Thyroid gland (tissue), 4 donors: ENCODE results near the gene GRIK4. TPM values are rescaled to one million over a fixed set of nuclear protein-coding genes. Genes with fewer than 3 reads are reported as not detected.

Experiments used
- DNase-seq, 2 donors: peaks; one replicate each; pipeline ENCODE4 v3.0.0-alpha.2; 2019
- H3K27ac ChIP-seq, 3 donors: fragments of 200-600 bp; sonication (generic); 1 replicate in 2 of 3; 2 replicates in 1 of 3; pipeline ENCODE4 v1.5.1; 2016 to 2019; ENCODE audit warnings: mild to moderate bottlenecking in 1 of 3, moderate library complexity in 1 of 3
- H3K27me3 ChIP-seq: fragments of 200-600 bp; sonication (generic); one replicate; pipeline ENCODE4 v1.5.1; 2019
- H3K36me3 ChIP-seq, 2 donors: fragments of 200-600 bp; sonication (generic); one replicate each; pipeline ENCODE4 v1.5.1; 2016 to 2019
- H3K4me1 ChIP-seq, 2 donors: fragments of 200-600 bp; sonication (generic); one replicate each; pipeline ENCODE4 v1.5.1; 2017 to 2019
- H3K4me3 ChIP-seq, 3 donors: fragments of 200-600 bp; sonication (generic); replicated peaks in 1 of 3; 1 replicate in 2 of 3; 2 replicates in 1 of 3; pipeline ENCODE4 v1.5.1; 2016; ENCODE audit warnings: mild to moderate bottlenecking in 1 of 3
- H3K9me3 ChIP-seq: fragments of 200-600 bp; sonication (generic); one replicate; pipeline ENCODE4 v1.5.1; 2017
- POLR2A ChIP-seq, 2 donors: fragments of 450-650 bp; IDR thresholded peaks; one replicate each; pipeline ENCODE4 v1.6.1; 2017; ENCODE audit warnings: antibody characterized with exemption in 2 of 2, mild to moderate bottlenecking in 2 of 2, moderate library complexity in 1 of 2
- WGBS, 2 donors: methylation state at CpG; one replicate each; pipeline ENCODE4 v1.1.5; 2017; 5-methylcytosine and 5-hydroxymethylcytosine counted together
- intact Hi-C: fragments of 100-400 bp; cut with DNase I; formaldehyde crosslinking; loops from one replicate; pipeline ENCODE4 v1.15.1; 2023
- total RNA-seq, 4 donors: library from RNA; depleted of rRNA; stranded (reverse); fragments of >200 nt; gene quantifications; one replicate each; pipeline ENCODE4 v1.2.3, GENCODE V29; 2016
- TF ChIP-seq, protein P1 (sequence below), 6 experiments: fragments of 200-600 bp in 3 of 6; fragments of 450-650 bp in 3 of 6; sonication (generic) in 3 of 6; IDR thresholded peaks; one replicate each; pipeline ENCODE4 v1.5.1; 2016 to 2019; ENCODE audit warnings: antibody characterized with exemption in 6 of 6, mild to moderate bottlenecking in 2 of 6, inconsistent platforms in 1 of 6, moderate library complexity in 1 of 6

The GRIK4 gene
- total RNA-seq, 4 donors from 2014 or later: 0.54 to 3.7 (median 0.99) TPM

DNA sequence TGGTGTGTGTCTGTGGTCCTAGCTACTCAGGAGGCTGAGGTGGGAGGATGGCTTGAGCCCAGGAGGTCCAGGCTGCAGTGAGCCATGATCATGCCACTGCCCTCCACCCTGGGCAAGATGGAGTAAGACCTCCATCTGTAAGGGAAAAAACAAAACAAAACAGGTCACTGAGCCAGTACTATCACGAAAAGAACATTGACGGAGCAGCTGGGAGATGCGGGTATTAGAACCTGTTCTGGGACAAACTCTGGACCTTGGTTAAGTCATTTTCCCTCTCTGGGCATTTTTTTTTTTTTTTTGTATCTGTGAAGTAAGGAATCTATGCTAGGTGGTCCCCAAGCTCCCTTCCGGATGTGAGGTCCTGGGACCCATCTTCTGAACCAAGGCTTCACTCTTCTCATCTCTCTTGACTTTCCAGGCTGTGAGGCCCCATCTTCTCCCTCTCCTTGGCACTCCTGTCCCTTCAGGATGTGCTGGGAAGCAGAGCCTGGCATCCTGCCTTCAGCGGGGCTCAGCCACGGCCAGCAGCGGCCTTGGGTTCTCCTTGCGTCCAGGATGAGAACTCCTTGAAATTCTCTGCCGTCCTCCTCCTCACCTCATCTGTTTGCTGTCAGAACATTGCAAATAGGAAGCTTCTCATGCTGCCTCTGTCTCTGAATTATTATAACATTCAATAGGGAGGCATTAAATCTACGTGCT is 130.8 kb downstream of the GRIK4 start:
- Histone ChIP-seq H3K36me3 (no peaks in the 10 kb centered on the region), H3K27me3 (no peaks in the 10 kb centered on the region), H3K4me1 (no peaks in the 10 kb centered on the region), H3K4me3 (no peak overlapping the region), H3K27ac (no peak overlapping the region), H3K9me3 (no peaks in the 10 kb centered on the region)
- TF ChIP-seq, protein P1, sequence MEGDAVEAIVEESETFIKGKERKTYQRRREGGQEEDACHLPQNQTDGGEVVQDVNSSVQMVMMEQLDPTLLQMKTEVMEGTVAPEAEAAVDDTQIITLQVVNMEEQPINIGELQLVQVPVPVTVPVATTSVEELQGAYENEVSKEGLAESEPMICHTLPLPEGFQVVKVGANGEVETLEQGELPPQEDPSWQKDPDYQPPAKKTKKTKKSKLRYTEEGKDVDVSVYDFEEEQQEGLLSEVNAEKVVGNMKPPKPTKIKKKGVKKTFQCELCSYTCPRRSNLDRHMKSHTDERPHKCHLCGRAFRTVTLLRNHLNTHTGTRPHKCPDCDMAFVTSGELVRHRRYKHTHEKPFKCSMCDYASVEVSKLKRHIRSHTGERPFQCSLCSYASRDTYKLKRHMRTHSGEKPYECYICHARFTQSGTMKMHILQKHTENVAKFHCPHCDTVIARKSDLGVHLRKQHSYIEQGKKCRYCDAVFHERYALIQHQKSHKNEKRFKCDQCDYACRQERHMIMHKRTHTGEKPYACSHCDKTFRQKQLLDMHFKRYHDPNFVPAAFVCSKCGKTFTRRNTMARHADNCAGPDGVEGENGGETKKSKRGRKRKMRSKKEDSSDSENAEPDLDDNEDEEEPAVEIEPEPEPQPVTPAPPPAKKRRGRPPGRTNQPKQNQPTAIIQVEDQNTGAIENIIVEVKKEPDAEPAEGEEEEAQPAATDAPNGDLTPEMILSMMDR (IDR thresholded peaks at IDR 0.05): no peak
- no peak for TF ChIP-seq POLR2A (IDR thresholded peaks at IDR 0.05)
- WGBS, 2 donors: 86 to 87% methylated on average over 10 of the region's 10 CpGs
- intact Hi-C loops: no loop called here
- DNase-seq: no peak

DNA sequence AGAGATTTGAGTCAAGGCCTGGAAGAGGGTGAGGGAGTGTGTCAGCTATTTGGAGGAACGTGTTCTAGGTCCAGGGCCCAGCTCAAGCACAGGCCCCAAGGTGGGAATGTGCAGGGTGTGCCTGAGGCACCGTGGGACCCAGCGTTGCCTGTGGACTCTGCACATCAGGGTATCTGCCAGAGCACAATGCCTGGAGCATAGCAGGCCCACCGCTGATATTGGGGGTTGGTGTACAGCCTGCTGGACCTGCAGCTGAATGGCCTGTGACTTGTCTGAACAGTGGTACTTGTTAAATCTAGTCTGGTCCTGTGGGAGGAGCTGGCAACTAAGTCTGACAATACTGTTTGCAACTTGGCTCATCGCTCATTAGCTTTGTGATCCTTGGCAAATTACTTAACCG is 131.7 kb downstream of the GRIK4 start:
- TF ChIP-seq, protein P1 (IDR thresholded peaks at IDR 0.05): no peak
- TF ChIP-seq POLR2A (IDR thresholded peaks at IDR 0.05): no peak
- no peaks in the 10 kb centered on the region for H3K36me3 ChIP-seq
- DNase-seq: no peak
- no peak overlapping the region for H3K27ac ChIP-seq
- no peaks in the 10 kb centered on the region for H3K27me3 ChIP-seq
- H3K9me3 ChIP-seq: no peaks in the 10 kb centered on the region
- 87 to 88% methylated on average over 6 of the region's 6 CpGs for WGBS, 2 donors
- intact Hi-C loops: no loop called here
- H3K4me3 ChIP-seq: no peak overlapping the region
- no peaks in the 10 kb centered on the region for H3K4me1 ChIP-seq

DNA sequence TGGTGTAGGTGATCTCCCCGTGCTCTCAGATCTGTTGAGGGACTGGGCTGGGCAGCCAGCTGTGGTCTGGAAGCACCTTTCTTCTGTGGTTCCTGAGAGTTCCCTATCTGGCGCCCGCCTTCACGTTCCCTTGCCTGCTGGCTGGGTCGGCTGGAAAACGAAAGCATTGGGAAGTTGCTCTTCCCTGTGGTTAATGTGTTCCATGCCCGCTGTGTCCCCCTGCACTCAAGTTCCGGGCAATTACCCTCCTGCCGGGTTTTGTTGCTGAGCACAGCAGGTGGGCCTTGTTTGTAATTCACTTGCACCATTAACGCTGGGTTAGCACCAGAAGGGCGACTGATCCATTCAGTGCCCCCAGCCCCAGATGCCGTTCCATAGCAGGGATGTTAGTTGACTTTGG is 134.1 kb downstream of the GRIK4 start:
- intact Hi-C loops: no loop called here
- TF ChIP-seq POLR2A (IDR thresholded peaks at IDR 0.05): no peak
- TF ChIP-seq, protein P1 (IDR thresholded peaks at IDR 0.05): no peak
- Histone ChIP-seq H3K36me3 (no peaks in the 10 kb centered on the region), H3K4me1 (peaks cover 0 to 7% of the 10 kb centered on the region in 2 donors), H3K27ac (no peak overlapping the region), H3K9me3 (no peaks in the 10 kb centered on the region), H3K27me3 (no peaks in the 10 kb centered on the region), H3K4me3 (no peak overlapping the region)
- WGBS, 2 donors: 49 to 52% methylated on average over 12 of the region's 12 CpGs
- DNase-seq: no peak

DNA sequence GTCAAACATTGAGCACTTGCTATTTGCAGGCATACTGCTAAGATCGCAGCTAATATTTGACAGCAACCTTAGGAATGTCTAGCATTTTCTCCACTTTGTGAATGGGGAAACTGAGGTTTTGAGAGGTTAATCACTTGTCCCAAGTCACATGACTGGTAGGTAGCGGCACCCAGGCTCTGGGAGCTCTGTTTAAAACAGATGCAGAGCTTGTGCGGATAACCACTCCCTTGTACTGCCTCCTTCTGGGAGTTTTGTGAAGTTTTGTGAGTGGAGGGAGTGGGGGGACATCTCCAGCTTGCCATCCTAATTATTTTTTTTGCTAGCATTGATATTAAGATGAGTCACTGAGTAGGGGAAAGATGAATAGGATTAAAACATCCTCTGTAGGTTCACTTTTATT is 134.7 kb downstream of the GRIK4 start:
- Histone ChIP-seq H3K4me1 (peaks cover 0 to 7% of the 10 kb centered on the region in 2 donors), H3K27ac (no peak overlapping the region), H3K36me3 (no peaks in the 10 kb centered on the region), H3K9me3 (no peaks in the 10 kb centered on the region), H3K27me3 (no peaks in the 10 kb centered on the region), H3K4me3 (no peak overlapping the region)
- intact Hi-C loops: no loop called here
- no peak for DNase-seq
- TF ChIP-seq, protein P1 (IDR thresholded peaks at IDR 0.05): no peak
- TF ChIP-seq POLR2A (IDR thresholded peaks at IDR 0.05): no peak
- WGBS, 2 donors: 90 to 91% methylated on average over 3 of the region's 3 CpGs

DNA sequence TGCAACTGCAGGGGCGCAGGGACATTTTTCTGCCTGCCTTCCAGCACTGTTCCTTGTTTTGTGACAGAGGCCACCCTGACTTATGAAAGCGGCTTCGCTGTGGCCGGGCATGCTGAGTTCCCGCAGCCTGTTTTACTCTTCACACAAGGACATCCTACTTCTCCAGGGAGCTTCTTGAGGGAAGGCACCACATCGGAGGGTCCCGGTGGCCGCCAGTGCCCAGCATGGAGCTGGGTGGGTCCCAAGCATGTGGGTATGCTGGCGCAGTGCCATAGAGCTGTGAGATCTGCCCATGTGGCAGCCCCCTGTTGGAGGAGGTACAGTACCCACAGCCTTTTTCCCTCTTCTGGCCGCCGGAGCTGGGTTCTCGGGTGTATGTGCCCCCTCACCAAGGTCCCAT is 136.1 kb downstream of the GRIK4 start:
- H3K4me1 ChIP-seq: peaks cover 0 to 7% of the 10 kb centered on the region in 2 donors
- no peak overlapping the region for H3K4me3 ChIP-seq

More for the DNA sequence above, 136.1 kb downstream of the GRIK4 start:
- intact Hi-C loops: no loop called here
- Histone ChIP-seq H3K27me3 (no peaks in the 10 kb centered on the region), H3K27ac (no peak overlapping the region), H3K36me3 (no peaks in the 10 kb centered on the region), H3K9me3 (no peaks in the 10 kb centered on the region)
- DNase-seq: no peak
- WGBS, 2 donors: 86 to 92% methylated on average over 9 to 12 of the region's 12 CpGs
- TF ChIP-seq, protein P1 (IDR thresholded peaks at IDR 0.05): no peak
- no peak for TF ChIP-seq POLR2A (IDR thresholded peaks at IDR 0.05)
